ENCODE results near the gene OR14J1.
"Not testable (repeated sequence)": the region's sequence is repeated elsewhere in the genome, so short reads cannot be mapped to it uniquely, and the experiment has no call there.

Gene OR14J1

DNA sequence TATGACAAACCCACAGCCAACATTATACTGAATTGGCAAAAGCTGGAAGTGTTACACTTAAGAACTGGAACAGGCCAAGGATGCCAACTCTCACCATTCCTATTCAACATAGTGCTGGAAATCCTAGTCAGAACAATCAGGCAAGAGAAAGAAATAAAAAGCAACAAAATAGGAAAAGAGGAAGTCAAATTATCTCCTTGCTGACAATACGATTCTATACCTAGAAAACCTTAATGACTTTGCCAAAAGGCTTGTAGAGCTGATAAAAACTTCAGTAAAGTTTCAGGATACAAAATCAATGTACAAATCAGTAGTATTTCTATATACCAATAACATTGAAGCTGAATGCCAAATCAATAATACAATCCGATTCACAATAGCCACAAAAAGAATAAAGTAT is 34.8 kb downstream of the OR14J1 start:
- no peaks in the 10 kb centered on the region for H3K4me1 ChIP-seq (ENCODE audit: insufficient read depth, low read length)
- no peaks in the 10 kb centered on the region for H3K9me3 ChIP-seq (ENCODE audit: insufficient read depth, low read depth, low read length)
- H3K9ac ChIP-seq (ENCODE audit: low read depth, low read length), result no peak overlapping the region
- H3K27me3 ChIP-seq (ENCODE audit: insufficient read depth, low read length), result no peaks in the 10 kb centered on the region
- H3K36me3 ChIP-seq (ENCODE audit: insufficient read depth, low read depth, low read length), result no peaks in the 10 kb centered on the region
- H3K4me3 ChIP-seq (ENCODE audit: low read length), result no peak overlapping the region
- no peak overlapping the region for H3K27ac ChIP-seq (ENCODE audit: low read length)

DNA sequence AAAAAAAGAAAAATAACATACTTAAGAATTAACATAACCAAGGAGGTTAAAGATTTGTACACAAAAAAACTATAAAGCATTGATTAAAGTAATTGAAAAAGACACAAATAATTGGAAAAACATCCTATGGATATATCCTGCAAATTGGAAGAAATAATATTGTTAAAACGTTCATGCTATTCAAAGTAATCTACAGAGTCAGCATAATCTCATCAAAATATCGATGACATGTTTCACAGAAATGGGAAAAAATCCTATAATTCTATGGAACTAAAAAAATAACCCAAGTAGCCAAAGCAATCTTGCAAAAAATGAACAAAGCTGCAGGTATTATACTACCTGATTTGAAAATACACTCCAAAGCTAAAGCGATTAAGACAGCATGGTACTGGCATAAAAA is 43.9 kb downstream of the OR14J1 start:
- Histone ChIP-seq H3K27me3 (ENCODE audit: insufficient read depth, low read length) (no peaks in the 10 kb centered on the region), H3K27ac (ENCODE audit: low read length) (no peak overlapping the region), H3K36me3 (ENCODE audit: insufficient read depth, low read depth, low read length) (no peaks in the 10 kb centered on the region), H3K9me3 (ENCODE audit: insufficient read depth, low read depth, low read length) (no peaks in the 10 kb centered on the region), H3K4me1 (ENCODE audit: insufficient read depth, low read length) (no peaks in the 10 kb centered on the region), H3K9ac (ENCODE audit: low read depth, low read length) (no peak overlapping the region), H3K4me3 (ENCODE audit: low read length) (no peak overlapping the region)

DNA sequence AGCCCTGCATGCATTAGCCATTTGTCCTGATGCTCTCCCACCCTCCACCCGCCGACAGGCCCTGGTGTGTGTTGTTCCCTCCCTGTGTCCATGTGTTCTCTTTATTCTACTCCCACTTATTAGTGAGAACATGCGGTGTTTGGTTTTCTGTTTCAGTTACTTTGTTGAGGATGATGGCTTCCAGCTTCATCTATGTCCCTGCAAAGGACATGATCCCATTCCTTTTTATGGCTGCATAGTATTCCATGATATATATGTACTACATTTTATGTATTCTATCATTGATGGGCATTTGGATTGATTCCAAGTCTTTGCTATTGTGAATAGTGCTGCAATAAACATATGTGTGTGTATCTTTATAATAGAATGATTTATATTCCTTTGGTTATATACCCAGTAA is 47.8 kb downstream of the OR14J1 start:
- H3K27me3 ChIP-seq (ENCODE audit: insufficient read depth, low read length); H3K4me1 ChIP-seq (ENCODE audit: insufficient read depth, low read length); H3K36me3 ChIP-seq (ENCODE audit: insufficient read depth, low read depth, low read length); H3K9me3 ChIP-seq (ENCODE audit: insufficient read depth, low read depth, low read length); H3K27ac ChIP-seq (ENCODE audit: low read length); H3K9ac ChIP-seq (ENCODE audit: low read depth, low read length); H3K4me3 ChIP-seq (ENCODE audit: low read length): not testable (repeated sequence)

DNA sequence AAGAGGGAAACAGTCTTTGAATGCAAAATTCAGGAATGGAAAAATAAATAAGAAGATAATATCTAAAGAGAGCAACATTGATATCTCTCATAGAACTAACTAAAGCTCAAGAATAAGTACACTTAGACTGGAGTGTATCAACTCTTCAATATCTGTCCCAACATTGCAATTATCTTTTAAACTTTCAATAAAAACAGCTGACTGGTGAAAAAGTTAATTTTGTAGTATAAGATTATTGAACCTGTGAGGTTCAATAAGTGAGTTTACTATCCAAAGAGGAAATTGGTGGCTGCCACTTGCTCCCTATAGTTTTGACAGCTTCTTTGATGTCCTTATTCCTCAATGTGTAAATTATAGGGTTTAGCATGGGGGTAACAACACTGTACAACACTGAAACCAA is 53.5 kb downstream of the OR14J1 start:
- Histone ChIP-seq H3K4me3 (ENCODE audit: low read length) (no peak overlapping the region), H3K27me3 (ENCODE audit: insufficient read depth, low read length) (no peaks in the 10 kb centered on the region), H3K4me1 (ENCODE audit: insufficient read depth, low read length) (no peaks in the 10 kb centered on the region), H3K9ac (ENCODE audit: low read depth, low read length) (no peak overlapping the region), H3K27ac (ENCODE audit: low read length) (no peak overlapping the region), H3K36me3 (ENCODE audit: insufficient read depth, low read depth, low read length) (no peaks in the 10 kb centered on the region), H3K9me3 (ENCODE audit: insufficient read depth, low read depth, low read length) (no peaks in the 10 kb centered on the region)

DNA sequence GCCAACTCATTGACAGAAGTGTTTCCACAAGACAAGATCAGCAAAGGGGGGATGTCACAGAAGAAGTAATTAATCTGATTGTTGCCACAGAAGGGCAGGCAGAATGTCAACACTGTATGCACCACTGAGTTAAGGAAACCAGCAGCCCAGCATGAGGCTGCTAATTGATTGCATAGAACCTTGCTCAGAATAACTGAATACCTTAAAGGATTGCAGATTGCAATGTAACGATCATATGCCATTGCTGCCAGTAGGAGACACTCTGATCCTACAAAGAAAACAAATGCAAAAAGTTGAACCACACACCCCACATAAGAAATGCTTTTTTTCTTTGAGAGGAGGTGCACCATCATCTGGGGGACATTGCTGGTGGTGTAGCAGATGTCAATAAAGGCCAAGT is 54.1 kb downstream of the OR14J1 start:
- Histone ChIP-seq H3K27ac (ENCODE audit: low read length) (no peak overlapping the region), H3K9me3 (ENCODE audit: insufficient read depth, low read depth, low read length) (no peaks in the 10 kb centered on the region), H3K4me1 (ENCODE audit: insufficient read depth, low read length) (no peaks in the 10 kb centered on the region), H3K4me3 (ENCODE audit: low read length) (no peak overlapping the region), H3K9ac (ENCODE audit: low read depth, low read length) (no peak overlapping the region), H3K27me3 (ENCODE audit: insufficient read depth, low read length) (no peaks in the 10 kb centered on the region), H3K36me3 (ENCODE audit: insufficient read depth, low read depth, low read length) (no peaks in the 10 kb centered on the region)

All from iPS-20b (cell line).